A673 (cell line): ENCODE results near the gene TMTC4.

Experiments
- EZH2 ChIP-seq: fragments of 200-600 bp; sonication (generic); IDR thresholded peaks from 2 replicates; pipeline ENCODE4 v1.6.1; 2017; ENCODE audit warnings: borderline replicate concordance, low read depth, mild to moderate bottlenecking, mixed read lengths, antibody characterized with exemption, low read length; ENCODE audit not compliant: poor library complexity, severe bottlenecking
- TF ChIP-seq, protein P1 (sequence below): fragments of 300-800, 200-600 bp; sonication (generic); conservative IDR thresholded peaks from 2 replicates; pipeline ENCODE4 v1.5.1; 2017; ENCODE audit warnings: low read depth, mild to moderate bottlenecking, antibody characterized with exemption, low read length, moderate library complexity, mixed read lengths

DNA sequence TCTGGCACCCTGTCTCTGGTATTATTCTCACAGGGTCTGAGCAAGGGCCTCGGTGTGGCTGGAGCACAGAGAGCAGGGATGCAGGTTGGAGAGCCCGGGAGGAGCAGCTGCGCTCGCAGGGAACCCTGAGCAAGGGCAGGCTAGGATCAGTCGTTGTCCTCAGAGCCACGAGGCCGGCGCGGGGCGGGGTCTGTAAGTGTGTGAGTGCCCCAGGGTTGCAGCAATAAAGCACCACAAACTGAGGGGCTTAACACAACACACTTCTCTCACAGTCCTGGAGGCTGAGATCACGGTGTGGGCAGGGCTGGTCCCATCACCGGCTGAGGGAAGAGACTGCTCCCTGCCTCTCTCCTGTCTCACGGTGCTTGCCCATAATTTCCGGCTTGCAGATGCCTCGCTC, 47.5 kb downstream of the TMTC4 start:
- TF ChIP-seq, protein P1, sequence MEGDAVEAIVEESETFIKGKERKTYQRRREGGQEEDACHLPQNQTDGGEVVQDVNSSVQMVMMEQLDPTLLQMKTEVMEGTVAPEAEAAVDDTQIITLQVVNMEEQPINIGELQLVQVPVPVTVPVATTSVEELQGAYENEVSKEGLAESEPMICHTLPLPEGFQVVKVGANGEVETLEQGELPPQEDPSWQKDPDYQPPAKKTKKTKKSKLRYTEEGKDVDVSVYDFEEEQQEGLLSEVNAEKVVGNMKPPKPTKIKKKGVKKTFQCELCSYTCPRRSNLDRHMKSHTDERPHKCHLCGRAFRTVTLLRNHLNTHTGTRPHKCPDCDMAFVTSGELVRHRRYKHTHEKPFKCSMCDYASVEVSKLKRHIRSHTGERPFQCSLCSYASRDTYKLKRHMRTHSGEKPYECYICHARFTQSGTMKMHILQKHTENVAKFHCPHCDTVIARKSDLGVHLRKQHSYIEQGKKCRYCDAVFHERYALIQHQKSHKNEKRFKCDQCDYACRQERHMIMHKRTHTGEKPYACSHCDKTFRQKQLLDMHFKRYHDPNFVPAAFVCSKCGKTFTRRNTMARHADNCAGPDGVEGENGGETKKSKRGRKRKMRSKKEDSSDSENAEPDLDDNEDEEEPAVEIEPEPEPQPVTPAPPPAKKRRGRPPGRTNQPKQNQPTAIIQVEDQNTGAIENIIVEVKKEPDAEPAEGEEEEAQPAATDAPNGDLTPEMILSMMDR = no peak
- TF ChIP-seq EZH2 = no peak
